Measurements from ENCODE around the gene EMD. TPM values are rescaled to one million over a fixed set of nuclear protein-coding genes. Genes with fewer than 3 reads are reported as not detected.

Gene EMD
- total RNA-seq, 4 donors from 2014 or later, result 21.7 to 31.4 (median 26.6) TPM

- Histone ChIP-seq H3K4me3 (peak overlapping the region; percentile 45 to 79 (median 62)), H3K27me3 (no peaks in the 10 kb centered on the region), H3K9me3 (no peaks in the 10 kb centered on the region), H3K27ac (peak overlapping the region; percentile 83 to 92 (median 87)), H3K4me1 (peaks cover 0 to 16% (median 6%) of the 10 kb centered on the region in 4 donors), H3K36me3 (peaks cover 0 to 5% (median 0%) of the 10 kb centered on the region in 3 donors)
- TF ChIP-seq CTCF (IDR thresholded peaks at IDR 0.05), result no peak
- DNase-seq, result peak; percentile 56 to 93 (median 87)
Observed at GRCh38 chrX:154368630-154369448, 10.3 kb upstream of the EMD start.

GRCh38 chrX:154369449-154370299 is 9.4 kb upstream of the EMD start:
- H3K27me3 ChIP-seq, result no peaks in the 10 kb centered on the region
- H3K36me3 ChIP-seq, result no peaks in the 10 kb centered on the region
- H3K9me3 ChIP-seq, result no peaks in the 10 kb centered on the region
- peak overlapping the region; percentile 46 to 79 (median 62) for H3K4me3 ChIP-seq
- peak in 2 of 3 donors; percentile 73 to 74 for DNase-seq
- TF ChIP-seq CTCF (IDR thresholded peaks at IDR 0.05), result no peak
- TF ChIP-seq POLR2A (IDR thresholded peaks at IDR 0.05), result no peak
- H3K4me1 ChIP-seq, result peaks cover 0 to 23% (median 8%) of the 10 kb centered on the region in 4 donors
- peak overlapping the region; percentile 83 to 92 (median 87) for H3K27ac ChIP-seq

GRCh38 chrX:154370300-154371016 is 8.6 kb upstream of the EMD start:
- Histone ChIP-seq H3K9me3 (no peaks in the 10 kb centered on the region), H3K4me3 (peak overlapping the region; percentile 46 to 79 (median 62)), H3K27me3 (no peaks in the 10 kb centered on the region), H3K4me1 (peaks cover 0 to 25% (median 8%) of the 10 kb centered on the region in 4 donors), H3K36me3 (no peaks in the 10 kb centered on the region), H3K27ac (peak overlapping the region; percentile 83 to 92 (median 87))
- DNase-seq, result no peak
- TF ChIP-seq POLR2A (IDR thresholded peaks at IDR 0.05) (no peak), CTCF (IDR thresholded peaks at IDR 0.05) (no peak)

GRCh38 chrX:154371017-154371788 is 7.9 kb upstream of the EMD start:
- TF ChIP-seq CTCF (IDR thresholded peaks at IDR 0.05) (no peak), POLR2A (IDR thresholded peaks at IDR 0.05) (peak; percentile 82 to 84)
- H3K27ac ChIP-seq, result peak overlapping the region; percentile 83 to 97 (median 87)

More at GRCh38 chrX:154371017-154371788, 7.9 kb upstream of the EMD start:
- DNase-seq, result peak; percentile 84 to 97 (median 95)
- no peaks in the 10 kb centered on the region for H3K9me3 ChIP-seq
- H3K4me1 ChIP-seq, result peaks cover 0 to 25% (median 8%) of the 10 kb centered on the region in 4 donors
- peak overlapping the region; percentile 46 to 79 (median 62) for H3K4me3 ChIP-seq
- no peaks in the 10 kb centered on the region for H3K36me3 ChIP-seq
- H3K27me3 ChIP-seq, result no peaks in the 10 kb centered on the region
